Stomach (tissue), 4 donors: ENCODE results near the gene ATL1.

ENCODE experiments used
- EP300 ChIP-seq: sonication (generic); formaldehyde crosslinking; IDR thresholded peaks from one replicate; pipeline ENCODE4 v1.6.1; 2017; ENCODE audit warnings: antibody characterized with exemption
- POLR2A ChIP-seq, 4 donors: fragments of 450-650 bp; IDR thresholded peaks; one replicate each; pipeline ENCODE4 v1.6.1; 2016; ENCODE audit warnings: antibody characterized with exemption in 4 of 4, control low read depth in 2 of 4, mild to moderate bottlenecking in 1 of 4, moderate library complexity in 1 of 4
- TF ChIP-seq, protein P1 (sequence below), 7 experiments: fragments of 450-650 bp in 4 of 7; fragments of 200-600 bp in 3 of 7; sonication (generic) in 3 of 7; IDR thresholded peaks; one replicate each; pipeline ENCODE4 v1.5.1; 2016 to 2019; ENCODE audit warnings: antibody characterized with exemption in 7 of 7, control low read depth in 2 of 7, mild to moderate bottlenecking in 1 of 7

DNA sequence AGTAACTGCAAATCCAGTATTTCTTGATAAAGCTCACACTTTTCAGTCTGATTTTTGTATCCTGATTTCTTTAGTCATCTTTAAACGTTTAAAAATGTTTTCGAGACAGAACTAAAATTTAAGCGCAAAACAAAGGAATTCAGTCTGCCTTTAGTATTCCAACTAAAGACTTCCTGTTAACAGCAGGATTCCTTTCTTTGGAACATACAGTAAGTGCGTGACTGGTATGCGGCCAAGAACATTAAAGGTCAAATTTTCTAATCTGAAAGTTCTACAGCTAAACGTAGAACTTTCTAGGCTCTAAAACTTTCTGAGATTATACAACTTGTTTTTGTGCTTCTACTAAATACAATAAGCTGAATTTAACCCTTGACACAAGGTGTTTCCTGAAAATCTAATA, 98.3 kb downstream of the ATL1 start:
- TF ChIP-seq POLR2A (IDR thresholded peaks at IDR 0.05) (no peak), EP300 (no peak)
- TF ChIP-seq, protein P1, sequence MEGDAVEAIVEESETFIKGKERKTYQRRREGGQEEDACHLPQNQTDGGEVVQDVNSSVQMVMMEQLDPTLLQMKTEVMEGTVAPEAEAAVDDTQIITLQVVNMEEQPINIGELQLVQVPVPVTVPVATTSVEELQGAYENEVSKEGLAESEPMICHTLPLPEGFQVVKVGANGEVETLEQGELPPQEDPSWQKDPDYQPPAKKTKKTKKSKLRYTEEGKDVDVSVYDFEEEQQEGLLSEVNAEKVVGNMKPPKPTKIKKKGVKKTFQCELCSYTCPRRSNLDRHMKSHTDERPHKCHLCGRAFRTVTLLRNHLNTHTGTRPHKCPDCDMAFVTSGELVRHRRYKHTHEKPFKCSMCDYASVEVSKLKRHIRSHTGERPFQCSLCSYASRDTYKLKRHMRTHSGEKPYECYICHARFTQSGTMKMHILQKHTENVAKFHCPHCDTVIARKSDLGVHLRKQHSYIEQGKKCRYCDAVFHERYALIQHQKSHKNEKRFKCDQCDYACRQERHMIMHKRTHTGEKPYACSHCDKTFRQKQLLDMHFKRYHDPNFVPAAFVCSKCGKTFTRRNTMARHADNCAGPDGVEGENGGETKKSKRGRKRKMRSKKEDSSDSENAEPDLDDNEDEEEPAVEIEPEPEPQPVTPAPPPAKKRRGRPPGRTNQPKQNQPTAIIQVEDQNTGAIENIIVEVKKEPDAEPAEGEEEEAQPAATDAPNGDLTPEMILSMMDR (IDR thresholded peaks at IDR 0.05): no peak
